Esophagus muscularis mucosa (tissue), 3 donors: ENCODE results near the gene SCCPDH.

ENCODE experiments used
- POLR2AphosphoS5 ChIP-seq, 2 donors: sonication (generic); formaldehyde crosslinking; IDR thresholded peaks; one replicate each; pipeline ENCODE4 v1.6.1; 2017; ENCODE audit warnings: antibody characterized with exemption in 2 of 2
- TF ChIP-seq, protein P1 (sequence below), 3 experiments: fragments of 200-600 bp in 2 of 3; fragments of 450-650 bp in 1 of 3; sonication (generic) in 2 of 3; IDR thresholded peaks; one replicate each; pipeline ENCODE4 v1.5.1; 2017 to 2019; ENCODE audit warnings: antibody characterized with exemption in 3 of 3, mild to moderate bottlenecking in 2 of 3, moderate library complexity in 1 of 3

DNA sequence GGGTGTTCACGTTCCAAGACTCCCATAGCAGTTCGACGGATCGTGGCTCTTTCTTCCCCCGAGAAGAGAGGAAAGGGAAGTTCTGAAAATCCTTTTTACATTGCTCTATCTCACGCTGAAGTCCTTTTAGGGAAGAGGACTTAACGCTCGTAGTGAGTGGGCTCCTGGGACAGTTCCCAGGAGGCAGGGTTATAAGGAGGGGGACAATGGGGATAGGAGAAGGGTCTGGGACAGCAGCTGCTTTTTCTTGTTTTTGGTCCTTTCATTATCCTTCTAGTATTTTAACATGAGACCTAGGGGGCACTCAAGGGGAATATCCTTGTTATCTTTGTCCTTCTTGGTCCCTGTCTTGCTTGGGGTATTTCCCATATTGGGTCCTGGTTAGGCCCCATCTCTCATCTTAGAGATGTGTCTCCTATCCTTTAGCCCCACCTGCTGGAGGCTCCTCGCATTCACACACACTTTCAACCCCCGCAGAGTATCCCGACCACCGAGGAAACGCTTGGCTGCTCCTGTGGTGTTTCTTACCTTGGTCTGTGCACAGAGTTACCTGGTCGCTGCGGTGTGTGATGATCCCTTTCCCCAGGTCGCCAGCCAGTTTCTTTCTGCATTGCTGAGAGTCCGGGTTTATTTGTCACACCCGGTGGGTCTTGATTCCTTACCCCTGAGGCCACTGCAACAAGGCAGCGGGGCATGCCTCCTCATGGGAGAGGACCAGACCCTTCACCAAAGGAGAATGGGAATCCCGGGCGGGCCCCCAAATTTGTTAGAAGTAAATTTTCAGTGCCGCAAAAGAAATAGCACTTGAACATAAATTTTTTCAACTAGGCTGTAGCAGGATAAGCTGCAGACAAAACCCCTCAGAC, 29.7 kb downstream of the SCCPDH start:
- no peak for TF ChIP-seq POLR2AphosphoS5 (IDR thresholded peaks at IDR 0.05)
- TF ChIP-seq, protein P1, sequence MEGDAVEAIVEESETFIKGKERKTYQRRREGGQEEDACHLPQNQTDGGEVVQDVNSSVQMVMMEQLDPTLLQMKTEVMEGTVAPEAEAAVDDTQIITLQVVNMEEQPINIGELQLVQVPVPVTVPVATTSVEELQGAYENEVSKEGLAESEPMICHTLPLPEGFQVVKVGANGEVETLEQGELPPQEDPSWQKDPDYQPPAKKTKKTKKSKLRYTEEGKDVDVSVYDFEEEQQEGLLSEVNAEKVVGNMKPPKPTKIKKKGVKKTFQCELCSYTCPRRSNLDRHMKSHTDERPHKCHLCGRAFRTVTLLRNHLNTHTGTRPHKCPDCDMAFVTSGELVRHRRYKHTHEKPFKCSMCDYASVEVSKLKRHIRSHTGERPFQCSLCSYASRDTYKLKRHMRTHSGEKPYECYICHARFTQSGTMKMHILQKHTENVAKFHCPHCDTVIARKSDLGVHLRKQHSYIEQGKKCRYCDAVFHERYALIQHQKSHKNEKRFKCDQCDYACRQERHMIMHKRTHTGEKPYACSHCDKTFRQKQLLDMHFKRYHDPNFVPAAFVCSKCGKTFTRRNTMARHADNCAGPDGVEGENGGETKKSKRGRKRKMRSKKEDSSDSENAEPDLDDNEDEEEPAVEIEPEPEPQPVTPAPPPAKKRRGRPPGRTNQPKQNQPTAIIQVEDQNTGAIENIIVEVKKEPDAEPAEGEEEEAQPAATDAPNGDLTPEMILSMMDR (IDR thresholded peaks at IDR 0.05): peak; percentile 60 to 83 (median 64)
